Activated T-helper 1 cell treated with anti-CD3 and anti-CD28 coated beads, Interleukin-2, amount 50 U/mL, for 16 hours (primary cell): ENCODE results near the gene SEC63.
A peak's percentile ranks its signal among the peaks of the same experiment; 100 is the strongest.
"Not testable (repeated sequence)": the region's sequence is repeated elsewhere in the genome, so short reads cannot be mapped to it uniquely, and the experiment has no call there.

Source experiments
- DNase-seq, 2 donors: peaks; one replicate each; pipeline ENCODE4 v3.0.0-alpha.2; 2020; ENCODE audit warnings: low read depth in 1 of 2, low spot score in 1 of 2

SEC63 gene

GRCh38 chr6:107866606-107867301 lies 91.3 kb downstream of the SEC63 start:
- no peak for DNase-seq

- DNase-seq: no peak
Measured at GRCh38 chr6:107864226-107865127, 93.5 kb downstream of the SEC63 start.

- no peak for DNase-seq
Measured at GRCh38 chr6:107862383-107862782, 95.6 kb downstream of the SEC63 start.

GRCh38 chr6:107860963-107861362 lies 97.0 kb downstream of the SEC63 start:
- DNase-seq: not testable (repeated sequence)

GRCh38 chr6:107860144-107860543 lies 97.9 kb downstream of the SEC63 start:
- not testable (repeated sequence) for DNase-seq

GRCh38 chr6:107853230-107853629 lies 104.8 kb downstream of the SEC63 start:
- no peak for DNase-seq

GRCh38 chr6:107849325-107849724 lies 108.7 kb downstream of the SEC63 start:
- no peak for DNase-seq

- peak; percentile 67 to 72 for DNase-seq
Measured at GRCh38 chr6:107847844-107848802, 109.9 kb downstream of the SEC63 start.

- no peak for DNase-seq
Measured at GRCh38 chr6:107846262-107846795, 111.7 kb downstream of the SEC63 start.

- no peak for DNase-seq
Measured at GRCh38 chr6:107845777-107846176, 112.2 kb downstream of the SEC63 start.

GRCh38 chr6:107843400-107843799 lies 114.6 kb downstream of the SEC63 start:
- no peak for DNase-seq

GRCh38 chr6:107841275-107841670 lies 116.7 kb downstream of the SEC63 start:
- DNase-seq: no peak

GRCh38 chr6:107840636-107841274 lies 117.3 kb downstream of the SEC63 start:
- DNase-seq: no peak

GRCh38 chr6:107833136-107833535 lies 124.9 kb downstream of the SEC63 start:
- DNase-seq: no peak

GRCh38 chr6:107832151-107833056 lies 125.6 kb downstream of the SEC63 start:
- no peak for DNase-seq

GRCh38 chr6:107830060-107830459 lies 127.9 kb downstream of the SEC63 start:
- DNase-seq: no peak

GRCh38 chr6:107827541-107827940 lies 130.5 kb downstream of the SEC63 start:
- DNase-seq: no peak

- DNase-seq: peak in 1 of 2 donors; percentile 35
Measured at GRCh38 chr6:107823047-107823557, 134.9 kb downstream of the SEC63 start.
